WTC11 (cell line): ENCODE measurements around the gene UNG. TPM values are rescaled to one million over a fixed set of nuclear protein-coding genes. Genes with fewer than 3 reads are reported as not detected.

Experiments
- ATAC-seq: fragments of 200-7000 bp; cut with Tn5 transposase; 2 replicates; pipeline ENCODE4 v1.10.0; 2021; ENCODE audit warnings: mild to moderate bottlenecking, moderate library complexity
- CTCF ChIA-PET: fragments of 300-600 bp; sonication (Branson Sonifier 250); formaldehyde crosslinking; loops from one replicate; lab custom pipeline; 2021; ENCODE audit warnings: antibody characterized with exemption; lab: Charles Lee
- POLR2A ChIA-PET: fragments of 350-600 bp; sonication (Branson Sonifier 250); formaldehyde crosslinking; loops from one replicate; lab custom pipeline; 2021; ENCODE audit warnings: antibody characterized with exemption; lab: Charles Lee
- DNase-seq: peaks from one replicate; pipeline ENCODE4 v3.0.0; 2021; ENCODE audit warnings: low spot score
- H3K27ac Mint-ChIP-seq: 2 replicates; pipeline ENCODE4 v1.8.0; 2021; ENCODE audit warnings: mixed read lengths
- H3K27me3 Mint-ChIP-seq: 2 replicates; pipeline ENCODE4 v1.8.0; 2021; ENCODE audit warnings: low read depth, mild to moderate bottlenecking, moderate library complexity, mixed read lengths
- H3K36me3 Mint-ChIP-seq: 2 replicates; pipeline ENCODE4 v1.8.0; 2021; ENCODE audit warnings: mixed read lengths
- H3K4me1 Mint-ChIP-seq: 2 replicates; pipeline ENCODE4 v1.8.0; 2022; ENCODE audit warnings: mixed read lengths
- H3K4me3 Mint-ChIP-seq: 2 replicates; pipeline ENCODE4 v1.8.0; 2021; ENCODE audit warnings: mild to moderate bottlenecking, moderate library complexity, mixed read lengths
- H3K9me3 Mint-ChIP-seq: 2 replicates; pipeline ENCODE4 v1.8.0; 2021; ENCODE audit warnings: mixed read lengths
- AFF4 ChIP-seq: sonication (generic); formaldehyde crosslinking; IDR thresholded peaks from 2 replicates; pipeline ENCODE4 v1.8.1; 2023; ENCODE audit warnings: mild to moderate bottlenecking, missing genetic modification reagents, borderline replicate concordance
- AR ChIP-seq: fragments of 250-450 bp; sonication (Bioruptor Pico); IDR thresholded peaks from 2 replicates; pipeline ENCODE4 v1.9.0; 2021; ENCODE audit warnings: mild to moderate bottlenecking
- ATF2 ChIP-seq: sonication (generic); formaldehyde crosslinking; IDR thresholded peaks from 2 replicates; pipeline ENCODE4 v1.8.1; 2022; ENCODE audit warnings: low read depth, missing genetic modification reagents, borderline replicate concordance
- E2F1 ChIP-seq: sonication (generic); formaldehyde crosslinking; IDR thresholded peaks from 2 replicates; pipeline ENCODE4 v1.8.0; 2022; ENCODE audit warnings: mild to moderate bottlenecking, missing genetic modification reagents
- E2F4 ChIP-seq: sonication (generic); formaldehyde crosslinking; IDR thresholded peaks from 2 replicates; pipeline ENCODE4 v1.8.1; 2022; ENCODE audit warnings: low read depth, mild to moderate bottlenecking, moderate library complexity, missing genetic modification reagents, borderline replicate concordance
- EMX1 ChIP-seq: fragments of 250-450 bp; sonication (Bioruptor Pico); IDR thresholded peaks from 2 replicates; pipeline ENCODE4 v1.8.0; 2021; ENCODE audit warnings: mild to moderate bottlenecking
- FOXJ3 ChIP-seq: sonication (generic); formaldehyde crosslinking; IDR thresholded peaks from 2 replicates; pipeline ENCODE4 v1.9.0; 2021; ENCODE audit warnings: missing genetic modification reagents, mild to moderate bottlenecking, borderline replicate concordance
- KAT7 ChIP-seq: sonication (generic); formaldehyde crosslinking; IDR thresholded peaks from 2 replicates; pipeline ENCODE4 v1.8.1; 2023; ENCODE audit warnings: missing genetic modification reagents, mild to moderate bottlenecking, borderline replicate concordance
- MAX ChIP-seq: sonication (generic); formaldehyde crosslinking; IDR thresholded peaks from 2 replicates; pipeline ENCODE4 v1.8.0; 2022; ENCODE audit warnings: mild to moderate bottlenecking, missing genetic modification reagents
- NR2C2 ChIP-seq: sonication (generic); formaldehyde crosslinking; IDR thresholded peaks from 2 replicates; pipeline ENCODE4 v1.8.0; 2022; ENCODE audit warnings: mild to moderate bottlenecking, missing genetic modification reagents
- PRDM15 ChIP-seq: sonication (generic); formaldehyde crosslinking; IDR thresholded peaks from 2 replicates; pipeline ENCODE4 v1.8.0; 2022; ENCODE audit warnings: missing genetic modification reagents
- RORB ChIP-seq: fragments of 250-450 bp; sonication (Bioruptor Pico); IDR thresholded peaks from 2 replicates; pipeline ENCODE4 v1.9.0; 2021; ENCODE audit warnings: mild to moderate bottlenecking
- SP1 ChIP-seq: sonication (generic); formaldehyde crosslinking; conservative IDR thresholded peaks from 2 replicates; pipeline ENCODE4 v1.8.1; 2022; ENCODE audit warnings: missing genetic modification reagents
- ZSCAN18 ChIP-seq: fragments of 250-450 bp; sonication (Bioruptor Pico); IDR thresholded peaks from 2 replicates; pipeline ENCODE4 v2.1.2; 2022; ENCODE audit warnings: mild to moderate bottlenecking, moderate library complexity
- total RNA-seq: library from RNA; stranded (reverse); gene quantifications from 3 replicates; pipeline ENCODE4 v1.2.3, GENCODE V29; 2021

UNG gene
- total RNA-seq, 1 experiment from 2014 or later, result 127 TPM

- TF ChIP-seq E2F4 (no peak), AFF4 (no peak)
Observed at GRCh38 chr12:109092497-109093021, 4.8 kb upstream of the UNG start (continued).

- ChIA-PET CTCF (interaction anchor here (0.7 to 2.6 kb wide), 7 partner anchors 18 to 289 kb away, joined by 3 to 9 read pairs (median 3); partner anchors contain the start of gene USP30), POLR2A (interaction anchor here (0.6 to 1.4 kb wide), 4 partner anchors 11 to 291 kb away, joined by 3 to 4 read pairs (median 3); no protein-coding TSS in a partner anchor)
- peaks cover 15% of the 10 kb centered on the region; the same call in 1 of the 2 replicates for H3K36me3 Mint-ChIP-seq
- H3K9me3 Mint-ChIP-seq, result no peaks in the 10 kb centered on the region
- peak; percentile 89 for DNase-seq
- H3K4me1 Mint-ChIP-seq, result peaks cover 14% of the 10 kb centered on the region
- H3K27me3 Mint-ChIP-seq, result peaks cover 12% of the 10 kb centered on the region
- peak within 1 kb of the TSS; percentile 59 for H3K4me3 Mint-ChIP-seq
- ATAC-seq, result peak; percentile 59
- H3K27ac Mint-ChIP-seq, result no peak within 1 kb of the TSS
- no peak for TF ChIP-seq ATF2
- 0 out of 2 replicates have a peak, but pooled peaks have one; percentile 40 for TF ChIP-seq EMX1
- peak; percentile 87 for TF ChIP-seq SP1 (CRISPR knock-in tag)
- TF ChIP-seq AR (CRISPR knock-in tag), result no peak
- TF ChIP-seq E2F1 (CRISPR knock-in tag), result peak; percentile 91
- TF ChIP-seq ZSCAN18 (CRISPR knock-in tag), result no peak
- TF ChIP-seq RORB (CRISPR knock-in tag), result no peak
- TF ChIP-seq MAX (CRISPR knock-in tag), result peak; percentile 100
- no peak; the same call in 1 of the 2 replicates for TF ChIP-seq FOXJ3 (CRISPR knock-in tag)
- TF ChIP-seq E2F4, result no peak
- peak; percentile 94; the same call in 1 of the 2 replicates for TF ChIP-seq KAT7 (CRISPR knock-in tag)
- peak; percentile 46 for TF ChIP-seq PRDM15
- 0 out of 2 replicates have a peak, but pooled peaks have one; percentile 20 for TF ChIP-seq NR2C2 (CRISPR knock-in tag)
Observed at GRCh38 chr12:109093022-109093918, 4.1 kb upstream of the UNG start, which contains the start of gene ALKBH2. ALKBH2 (minus strand) TSS chr12:109093472; CDS start chr12:109092786, 686 bp downstream.
